Activated T-cell treated with anti-CD3 and anti-CD28 coated beads for 24 hours (primary cell): ENCODE data around the gene ADGRB2.

ENCODE experiments used
- DNase-seq: peaks from one replicate; pipeline ENCODE4 v3.0.0-alpha.2; 2020; ENCODE audit warnings: low read depth

The ADGRB2 gene

GRCh38 chr1:31795801-31796621, 31.9 kb upstream of the ADGRB2 start:
- DNase-seq, result no peak

GRCh38 chr1:31795096-31795675, 31.0 kb upstream of the ADGRB2 start:
- no peak for DNase-seq

GRCh38 chr1:31793586-31794285, 29.6 kb upstream of the ADGRB2 start:
- DNase-seq, result no peak

- DNase-seq, result no peak
These were observed 28.9 kb upstream of the ADGRB2 start for GRCh38 chr1:31793086-31793485.

GRCh38 chr1:31792541-31792940, 28.4 kb upstream of the ADGRB2 start:
- DNase-seq, result no peak

GRCh38 chr1:31792116-31792515, 28.0 kb upstream of the ADGRB2 start:
- no peak for DNase-seq

GRCh38 chr1:31791131-31791858, 27.2 kb upstream of the ADGRB2 start:
- DNase-seq, result no peak

- no peak for DNase-seq
These were observed 26.5 kb upstream of the ADGRB2 start for GRCh38 chr1:31790641-31791091.

- no peak for DNase-seq
These were observed 26.0 kb upstream of the ADGRB2 start for GRCh38 chr1:31790140-31790539.

GRCh38 chr1:31789259-31790065, 25.3 kb upstream of the ADGRB2 start:
- DNase-seq, result peak; percentile 94

- DNase-seq, result peak; percentile 20
These were observed 24.7 kb upstream of the ADGRB2 start for GRCh38 chr1:31788825-31789256.

- DNase-seq, result peak; percentile 90
These were observed 24.1 kb upstream of the ADGRB2 start for GRCh38 chr1:31788138-31788824.

- no peak for DNase-seq
These were observed 23.6 kb upstream of the ADGRB2 start for GRCh38 chr1:31787786-31788137.

GRCh38 chr1:31787261-31787660, 23.1 kb upstream of the ADGRB2 start:
- no peak for DNase-seq

GRCh38 chr1:31786366-31787060, 22.4 kb upstream of the ADGRB2 start:
- no peak for DNase-seq

- no peak for DNase-seq
These were observed 21.8 kb upstream of the ADGRB2 start for GRCh38 chr1:31785947-31786290.

GRCh38 chr1:31785020-31785946, 21.1 kb upstream of the ADGRB2 start:
- no peak for DNase-seq

- DNase-seq, result no peak
These were observed 20.3 kb upstream of the ADGRB2 start for GRCh38 chr1:31784356-31785019.

GRCh38 chr1:31783846-31784245, 19.7 kb upstream of the ADGRB2 start:
- DNase-seq, result no peak
